Neural cell (in vitro differentiated cells): ENCODE results near the gene ADGRG6. TPM values are rescaled to one million over a fixed set of nuclear protein-coding genes. Genes with fewer than 3 reads are reported as not detected.

Experiments used
- H2AFZ ChIP-seq: fragments of 200-600, 300-800 bp; sonication (generic), shearing (Covaris generic); 2 replicates; pipeline ENCODE4 v1.6.0; 2014; ENCODE audit warnings: low read depth, mild to moderate bottlenecking, antibody characterized with exemption, low read length, moderate library complexity
- H3F3A ChIP-seq: fragments of 200-600 bp; shearing (Covaris generic); 2 replicates; pipeline ENCODE4 v1.6.1; 2016; ENCODE audit warnings: mild to moderate bottlenecking, moderate library complexity, mixed read lengths, antibody characterized with exemption, low read length; ENCODE audit not compliant: insufficient read depth, poor library complexity, severe bottlenecking
- H3K27ac ChIP-seq: fragments of 200-600, 300-800 bp; sonication (generic), shearing (Covaris generic); 2 replicates; pipeline ENCODE4 v1.5.1; 2014; ENCODE audit warnings: mild to moderate bottlenecking, low read length, moderate library complexity
- H3K27me3 ChIP-seq: fragments of 300-800, 200-600 bp; sonication (generic), shearing (Covaris generic); 2 replicates; pipeline ENCODE4 v1.6.0; 2014; ENCODE audit warnings: mild to moderate bottlenecking, low read depth, low read length, moderate library complexity; ENCODE audit not compliant: insufficient read depth
- H3K36me3 ChIP-seq: fragments of 300-800, 200-600 bp; sonication (generic), shearing (Covaris generic); 2 replicates; pipeline ENCODE4 v1.5.1; 2014; ENCODE audit warnings: mild to moderate bottlenecking, antibody characterized with exemption, low read length, moderate library complexity; ENCODE audit not compliant: insufficient read depth
- H3K4me2 ChIP-seq: fragments of 300-800, 200-600 bp; sonication (generic), shearing (Covaris generic); 2 replicates; pipeline ENCODE4 v1.6.0; 2014; ENCODE audit warnings: mild to moderate bottlenecking, low read length
- H3K4me3 ChIP-seq: fragments of 300-800, 200-600 bp; sonication (generic), shearing (Covaris generic); 2 replicates; pipeline ENCODE4 v1.5.1; 2014; ENCODE audit warnings: mild to moderate bottlenecking, low read length, moderate library complexity
- H3K79me2 ChIP-seq: fragments of 200-600 bp; shearing (Covaris generic); replicated peaks from 2 replicates; pipeline ENCODE4 v1.6.0; 2014; ENCODE audit warnings: mild to moderate bottlenecking, low read length, moderate library complexity; ENCODE audit not compliant: insufficient read depth
- H3K9ac ChIP-seq: fragments of 300-800, 200-600 bp; sonication (generic), shearing (Covaris generic); 2 replicates; pipeline ENCODE4 v1.6.1; 2016; ENCODE audit warnings: mild to moderate bottlenecking, low read length, mixed read lengths
- H3K9me2 ChIP-seq: fragments of 200-600 bp; shearing (Covaris generic); 2 replicates; pipeline ENCODE4 v1.6.1; 2016; ENCODE audit warnings: mild to moderate bottlenecking, low read length, mixed read lengths; ENCODE audit not compliant: insufficient read depth
- H3K9me3 ChIP-seq: fragments of 200-600, 300-800 bp; sonication (generic), shearing (Covaris generic); 2 replicates; pipeline ENCODE4 v1.6.1; 2016; ENCODE audit warnings: mild to moderate bottlenecking, mixed run types, low read length, moderate library complexity, mixed read lengths
- H4K20me1 ChIP-seq: fragments of 200-600 bp; shearing (Covaris generic); 2 replicates; pipeline ENCODE4 v1.6.1; 2016; ENCODE audit warnings: mild to moderate bottlenecking, mixed run types; ENCODE audit not compliant: insufficient read depth
- CTCF ChIP-seq: fragments of 450-650 bp; IDR thresholded peaks from 2 replicates; pipeline ENCODE4 v1.5.1; 2014; ENCODE audit warnings: antibody characterized with exemption, mild to moderate bottlenecking, moderate library complexity; ENCODE audit not compliant: poor library complexity, severe bottlenecking
- EP300 ChIP-seq: fragments of 450-650 bp; conservative IDR thresholded peaks from 2 replicates; pipeline ENCODE4 v1.6.1; 2014; ENCODE audit warnings: antibody characterized with exemption, mild to moderate bottlenecking, moderate library complexity; ENCODE audit not compliant: poor library complexity, severe bottlenecking
- EZH2 ChIP-seq: fragments of 200-600, 300-800 bp; shearing (Covaris generic), sonication (generic); IDR thresholded peaks from 2 replicates; pipeline ENCODE4 v1.6.1; 2014; ENCODE audit warnings: antibody characterized with exemption, low read length, borderline replicate concordance, mild to moderate bottlenecking; ENCODE audit not compliant: insufficient read depth, poor library complexity, severe bottlenecking
- MXI1 ChIP-seq: fragments of 450-650 bp; conservative IDR thresholded peaks from 2 replicates; pipeline ENCODE4 v1.6.1; 2014; ENCODE audit warnings: antibody characterized with exemption, mild to moderate bottlenecking; ENCODE audit not compliant: poor library complexity, severe bottlenecking
- POLR2AphosphoS5 ChIP-seq: IDR thresholded peaks from 2 replicates; pipeline ENCODE4 v1.6.1; 2012
- RAD21 ChIP-seq: fragments of 450-650 bp; conservative IDR thresholded peaks from 2 replicates; pipeline ENCODE4 v1.6.1; 2014; ENCODE audit warnings: antibody characterized with exemption, mild to moderate bottlenecking, moderate library complexity
- REST ChIP-seq: IDR thresholded peaks from 2 replicates; pipeline ENCODE4 v1.6.1; 2012; ENCODE audit warnings: borderline replicate concordance
- SMC3 ChIP-seq: fragments of 450-650 bp; conservative IDR thresholded peaks from 2 replicates; pipeline ENCODE4 v1.6.1; 2014; ENCODE audit warnings: antibody characterized with exemption, mild to moderate bottlenecking, moderate library complexity; ENCODE audit not compliant: poor library complexity
- TAF1 ChIP-seq: IDR thresholded peaks from 2 replicates; pipeline ENCODE4 v1.6.1; 2012; ENCODE audit warnings: low read depth
- polyA plus RNA-seq: library from polyadenylated mRNA; depleted of rRNA; stranded (reverse); fragments of >200 nt; gene quantifications from 2 replicates; pipeline ENCODE4 v1.2.3, GENCODE V29; 2014

The ADGRG6 gene
- polyA plus RNA-seq, 1 donor from 2014 or later, result 0.37 TPM

- no peaks in the 10 kb centered on the region for H3F3A ChIP-seq
- H3K4me3 ChIP-seq, result no peak overlapping the region
- H3K79me2 ChIP-seq, result no peaks in the 10 kb centered on the region
- H4K20me1 ChIP-seq, result no peaks in the 10 kb centered on the region
- H3K9ac ChIP-seq, result no peak overlapping the region
- H3K36me3 ChIP-seq, result no peaks in the 10 kb centered on the region
- TF ChIP-seq CTCF (no peak), EP300 (no peak), SMC3 (no peak), TAF1 (no peak), POLR2AphosphoS5 (no peak), MXI1 (no peak), EZH2 (no peak), RAD21 (no peak), REST (no peak)
- no peak overlapping the region for H2AFZ ChIP-seq
- no peak overlapping the region for H3K4me2 ChIP-seq
- H3K27ac ChIP-seq, result no peak overlapping the region
- H3K9me2 ChIP-seq, result no peaks in the 10 kb centered on the region
- H3K9me3 ChIP-seq, result no peaks in the 10 kb centered on the region
- no peaks in the 10 kb centered on the region for H3K27me3 ChIP-seq
These were observed 93.5 kb downstream of the ADGRG6 start for GRCh38 chr6:142395266-142395665.

- Histone ChIP-seq H3K9me3 (no peaks in the 10 kb centered on the region), H3K4me2 (no peak overlapping the region)
- TF ChIP-seq TAF1, result no peak
- TF ChIP-seq SMC3, result no peak
- no peak for TF ChIP-seq RAD21
- no peak for TF ChIP-seq CTCF
- TF ChIP-seq MXI1, result no peak
- no peak for TF ChIP-seq POLR2AphosphoS5
- TF ChIP-seq REST, result no peak
- no peak for TF ChIP-seq EZH2
- TF ChIP-seq EP300, result no peak
These were observed 94.0 kb downstream of the ADGRG6 start for GRCh38 chr6:142395768-142396231.

More at GRCh38 chr6:142395768-142396231, 94.0 kb downstream of the ADGRG6 start:
- Histone ChIP-seq H2AFZ (no peak overlapping the region), H3K9me2 (no peaks in the 10 kb centered on the region), H3K27ac (no peak overlapping the region), H3K27me3 (no peaks in the 10 kb centered on the region), H3F3A (no peaks in the 10 kb centered on the region), H3K79me2 (no peaks in the 10 kb centered on the region), H4K20me1 (no peaks in the 10 kb centered on the region), H3K9ac (no peak overlapping the region), H3K36me3 (no peaks in the 10 kb centered on the region), H3K4me3 (no peak overlapping the region)
